ENCODE measurements around the gene RNF144A. TPM values are rescaled to one million over a fixed set of nuclear protein-coding genes. Genes with fewer than 3 reads are reported as not detected.

The RNF144A gene
- total and polyA plus RNA-seq, 10 donors, result 3.8 to 86.6 (median 50.9) TPM

DNA sequence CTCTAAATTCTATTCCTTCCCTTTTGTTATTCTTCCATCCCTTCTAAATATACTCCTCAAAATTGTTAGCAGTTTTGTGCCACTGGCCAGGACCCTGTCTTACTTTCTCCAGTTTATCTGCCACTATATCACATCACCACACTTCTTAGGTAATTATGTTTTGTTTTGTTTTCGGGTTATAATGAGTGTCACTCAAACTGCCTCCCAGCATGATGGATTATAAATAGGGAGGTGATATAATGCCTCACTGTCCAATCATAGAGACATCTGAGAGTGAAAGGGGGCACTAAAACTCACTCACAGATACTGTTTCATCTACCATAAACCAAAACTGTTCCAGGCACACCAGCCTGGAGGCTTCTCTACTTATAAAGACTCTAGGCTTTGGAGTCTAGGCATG, 36.2 kb upstream of the RNF144A start:
- H3K27ac ChIP-seq, result no peak overlapping the region
- no peaks in the 10 kb centered on the region for H3K36me3 ChIP-seq
- no peak overlapping the region for H3K4me3 ChIP-seq
- H3K27me3 ChIP-seq (replicated peaks in 1 of 7), result no peaks in the 10 kb centered on the region
- no peaks in the 10 kb centered on the region for H3K9me3 ChIP-seq
- 80 to 89% (median 86%) methylated on average over 1 of the region's 1 CpG for WGBS, 5 donors
- intact Hi-C loops (cut with DNase I; ENCODE audit: low total_unique reads), result no loop called here
- peaks cover 17 to 77% (median 41%) of the 10 kb centered on the region in 6 donors for H3K4me1 ChIP-seq
- DNase-seq, result no peak
- no peak for TF ChIP-seq POLR2A (IDR thresholded peaks at IDR 0.05)
- TF ChIP-seq, protein P1, sequence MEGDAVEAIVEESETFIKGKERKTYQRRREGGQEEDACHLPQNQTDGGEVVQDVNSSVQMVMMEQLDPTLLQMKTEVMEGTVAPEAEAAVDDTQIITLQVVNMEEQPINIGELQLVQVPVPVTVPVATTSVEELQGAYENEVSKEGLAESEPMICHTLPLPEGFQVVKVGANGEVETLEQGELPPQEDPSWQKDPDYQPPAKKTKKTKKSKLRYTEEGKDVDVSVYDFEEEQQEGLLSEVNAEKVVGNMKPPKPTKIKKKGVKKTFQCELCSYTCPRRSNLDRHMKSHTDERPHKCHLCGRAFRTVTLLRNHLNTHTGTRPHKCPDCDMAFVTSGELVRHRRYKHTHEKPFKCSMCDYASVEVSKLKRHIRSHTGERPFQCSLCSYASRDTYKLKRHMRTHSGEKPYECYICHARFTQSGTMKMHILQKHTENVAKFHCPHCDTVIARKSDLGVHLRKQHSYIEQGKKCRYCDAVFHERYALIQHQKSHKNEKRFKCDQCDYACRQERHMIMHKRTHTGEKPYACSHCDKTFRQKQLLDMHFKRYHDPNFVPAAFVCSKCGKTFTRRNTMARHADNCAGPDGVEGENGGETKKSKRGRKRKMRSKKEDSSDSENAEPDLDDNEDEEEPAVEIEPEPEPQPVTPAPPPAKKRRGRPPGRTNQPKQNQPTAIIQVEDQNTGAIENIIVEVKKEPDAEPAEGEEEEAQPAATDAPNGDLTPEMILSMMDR (IDR thresholded peaks at IDR 0.05 in 8 of 11, conservative IDR thresholded peaks at IDR 0.05 in 3 of 11), result no peak
- TF ChIP-seq POLR2AphosphoS5 (IDR thresholded peaks at IDR 0.05), result no peak

DNA sequence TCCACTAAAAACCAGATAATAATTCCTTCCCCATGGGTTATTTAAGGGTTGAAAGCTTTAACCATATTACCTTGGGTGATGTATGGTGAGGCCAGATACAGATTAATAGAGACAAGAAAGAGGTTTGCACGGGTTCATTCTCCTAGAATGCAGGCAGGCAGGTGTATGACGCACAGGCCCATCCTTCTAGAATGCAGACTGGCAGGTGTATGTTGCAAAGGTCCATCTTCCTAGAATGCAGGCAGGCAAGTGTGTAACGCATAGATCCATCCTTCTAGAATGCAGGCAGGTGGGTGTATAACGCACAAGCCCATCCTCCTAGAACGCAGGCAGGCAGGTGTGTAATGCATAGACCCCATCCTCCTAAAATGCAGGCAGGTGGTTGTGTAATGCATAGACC, 35.7 kb upstream of the RNF144A start:
- Histone ChIP-seq H3K36me3 (no peaks in the 10 kb centered on the region), H3K27me3 (replicated peaks in 1 of 7) (no peaks in the 10 kb centered on the region), H3K9me3 (no peaks in the 10 kb centered on the region), H3K27ac (no peak overlapping the region), H3K4me1 (peaks cover 17 to 72% (median 41%) of the 10 kb centered on the region in 6 donors), H3K4me3 (no peak overlapping the region)
- DNase-seq, result no peak
- TF ChIP-seq POLR2A (IDR thresholded peaks at IDR 0.05), result no peak
- TF ChIP-seq POLR2AphosphoS5 (IDR thresholded peaks at IDR 0.05), result no peak
- TF ChIP-seq, protein P1 (IDR thresholded peaks at IDR 0.05 in 8 of 11, conservative IDR thresholded peaks at IDR 0.05 in 3 of 11), result no peak
- intact Hi-C loops (cut with DNase I; ENCODE audit: low total_unique reads), result no loop called here
- WGBS, 5 donors, result 91 to 95% (median 94%) methylated on average over 5 of the region's 5 CpGs

DNA sequence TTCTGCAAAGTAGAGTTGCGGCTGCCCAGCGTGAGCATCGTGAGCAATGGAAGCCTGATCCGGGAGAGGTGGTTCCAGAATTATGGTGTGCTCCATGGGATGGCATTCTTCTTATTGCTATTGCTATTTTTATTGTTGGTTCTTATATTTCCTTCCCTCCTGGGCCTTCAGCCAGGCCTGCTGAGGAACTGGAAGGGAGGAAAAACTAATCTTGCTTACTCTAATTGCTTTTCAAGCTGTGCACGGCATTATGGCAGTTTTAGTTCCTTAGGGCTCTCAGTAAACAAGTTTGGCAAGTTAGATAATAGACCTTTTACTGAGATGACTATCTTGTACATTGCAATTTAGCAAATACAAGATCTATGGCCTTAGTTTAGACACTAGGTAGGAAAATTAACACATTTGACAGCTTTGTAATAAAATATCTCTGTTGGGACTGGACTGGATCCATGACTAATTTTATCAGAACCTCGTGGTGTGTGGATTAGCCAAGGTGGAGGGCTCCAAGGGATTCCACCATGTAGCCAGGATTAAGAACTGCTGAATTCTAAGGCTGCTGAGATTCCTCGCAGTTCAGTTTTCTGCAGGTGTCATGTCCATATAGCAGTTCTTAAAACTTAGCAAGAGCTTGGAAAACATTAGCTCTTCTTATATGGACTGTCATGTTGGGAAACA, 33.6 kb upstream of the RNF144A start:
- Histone ChIP-seq H3K36me3 (peaks cover 0 to 12% (median 0%) of the 10 kb centered on the region in 6 donors), H3K27ac (peak overlapping the region in 2 of 8 donors; percentile 6), H3K9me3 (no peaks in the 10 kb centered on the region), H3K27me3 (replicated peaks in 1 of 7) (no peaks in the 10 kb centered on the region), H3K4me1 (peaks cover 13 to 52% (median 24%) of the 10 kb centered on the region in 6 donors), H3K4me3 (no peak overlapping the region)
- DNase-seq, result no peak
- intact Hi-C loops (cut with DNase I; ENCODE audit: low total_unique reads), result no loop called here
- TF ChIP-seq, protein P1 (IDR thresholded peaks at IDR 0.05 in 8 of 11, conservative IDR thresholded peaks at IDR 0.05 in 3 of 11), result no peak
- TF ChIP-seq POLR2AphosphoS5 (IDR thresholded peaks at IDR 0.05) (no peak), POLR2A (IDR thresholded peaks at IDR 0.05) (no peak)
- 71 to 76% (median 75%) methylated on average over 7 of the region's 7 CpGs for WGBS, 5 donors

DNA sequence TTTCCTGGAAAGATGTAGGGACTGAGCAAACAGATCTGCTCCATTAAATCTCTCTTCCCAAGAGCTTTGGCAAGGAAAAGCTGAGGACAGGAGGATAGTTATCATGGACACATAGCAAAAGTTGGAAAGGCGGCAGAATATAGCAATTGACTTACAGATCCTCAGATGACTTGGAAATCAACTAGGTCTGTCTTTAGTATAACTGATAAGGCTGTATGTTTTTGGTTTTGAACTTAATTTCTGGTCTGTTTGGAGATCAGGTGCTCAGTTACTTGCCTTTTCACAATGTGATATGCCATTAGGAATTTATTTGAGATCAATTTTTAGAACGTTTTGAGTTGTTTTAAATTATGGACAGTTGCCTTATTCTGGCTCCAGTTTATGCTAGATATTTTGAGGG, 31.7 kb upstream of the RNF144A start:
- H3K4me1 ChIP-seq, result peaks cover 0 to 32% (median 6%) of the 10 kb centered on the region in 6 donors
- no peaks in the 10 kb centered on the region for H3K27me3 ChIP-seq (replicated peaks in 1 of 7)
- intact Hi-C loops (cut with DNase I; ENCODE audit: low total_unique reads), result no loop called here
- H3K9me3 ChIP-seq, result no peaks in the 10 kb centered on the region
- TF ChIP-seq POLR2A (IDR thresholded peaks at IDR 0.05), result no peak
- TF ChIP-seq, protein P1 (IDR thresholded peaks at IDR 0.05 in 8 of 11, conservative IDR thresholded peaks at IDR 0.05 in 3 of 11), result no peak
- TF ChIP-seq POLR2AphosphoS5 (IDR thresholded peaks at IDR 0.05), result no peak
- no peak overlapping the region for H3K4me3 ChIP-seq
- peaks cover 0 to 18% (median 2%) of the 10 kb centered on the region in 6 donors for H3K36me3 ChIP-seq
- 86 to 98% (median 89%) methylated on average over 2 of the region's 2 CpGs for WGBS, 5 donors
- DNase-seq, result no peak
- no peak overlapping the region for H3K27ac ChIP-seq
